ENCODE measurements around the gene GFM1. TPM values are rescaled to one million over a fixed set of nuclear protein-coding genes. Genes with fewer than 3 reads are reported as not detected.

Gene GFM1
- 72.0 and 87.9 TPM in 2 replicates for total RNA-seq

GRCh38 chr3:158644345-158644908 is at the start of gene GFM1:
GFM1 (plus strand) TSS chr3:158644527; CDS start chr3:158644635, 108 bp downstream.
- peak; percentile 86 for DNase-seq (ENCODE audit: low read depth, low spot score)

GRCh38 chr3:158600787-158601186 is 43.5 kb upstream of the GFM1 start:
- no peak for DNase-seq (ENCODE audit: low read depth, low spot score)

- no peak for DNase-seq (ENCODE audit: low read depth, low spot score)
Measured at GRCh38 chr3:158602227-158602626, 42.1 kb upstream of the GFM1 start.

- DNase-seq (ENCODE audit: low read depth, low spot score) = no peak
Measured at GRCh38 chr3:158617982-158618875, 26.1 kb upstream of the GFM1 start.

- no peak for DNase-seq (ENCODE audit: low read depth, low spot score)
Measured at GRCh38 chr3:158625881-158626280, 18.4 kb upstream of the GFM1 start.

- DNase-seq (ENCODE audit: low read depth, low spot score) = no peak
Measured at GRCh38 chr3:158631981-158632380, 12.3 kb upstream of the GFM1 start.

GRCh38 chr3:158640646-158641045 is 3.7 kb upstream of the GFM1 start:
- DNase-seq (ENCODE audit: low read depth, low spot score) = no peak

GRCh38 chr3:158642005-158642404 is 2.3 kb upstream of the GFM1 start:
- DNase-seq (ENCODE audit: low read depth, low spot score) = no peak

GRCh38 chr3:158642474-158643210 is 1.7 kb upstream of the GFM1 start:
- DNase-seq (ENCODE audit: low read depth, low spot score) = no peak

GRCh38 chr3:158649791-158650190 is 5.5 kb downstream of the GFM1 start:
- DNase-seq (ENCODE audit: low read depth, low spot score) = peak; percentile 67

GRCh38 chr3:158651192-158651591 is 6.9 kb downstream of the GFM1 start:
- DNase-seq (ENCODE audit: low read depth, low spot score) = no peak

- no peak for DNase-seq (ENCODE audit: low read depth, low spot score)
Measured at GRCh38 chr3:158652463-158652862, 8.1 kb downstream of the GFM1 start.

- DNase-seq (ENCODE audit: low read depth, low spot score) = no peak
Measured at GRCh38 chr3:158658889-158659288, 14.6 kb downstream of the GFM1 start.

GRCh38 chr3:158659454-158660237 is 15.3 kb downstream of the GFM1 start:
- peak; percentile 94 for DNase-seq (ENCODE audit: low read depth, low spot score)

- peak; percentile 62 for DNase-seq (ENCODE audit: low read depth, low spot score)
Measured at GRCh38 chr3:158660711-158661110, 16.4 kb downstream of the GFM1 start.

- no peak for DNase-seq (ENCODE audit: low read depth, low spot score)
Measured at GRCh38 chr3:158663246-158663645, 18.9 kb downstream of the GFM1 start.

GRCh38 chr3:158663832-158664231 is 19.5 kb downstream of the GFM1 start:
- no peak for DNase-seq (ENCODE audit: low read depth, low spot score)

- DNase-seq (ENCODE audit: low read depth, low spot score) = no peak
Measured at GRCh38 chr3:158666416-158666815, 22.1 kb downstream of the GFM1 start.

GRCh38 chr3:158668506-158668905 is 24.2 kb downstream of the GFM1 start:
- peak; percentile 22 for DNase-seq (ENCODE audit: low read depth, low spot score)

GRCh38 chr3:158671821-158672214 is 27.5 kb downstream of the GFM1 start:
- no peak for DNase-seq (ENCODE audit: low read depth, low spot score)
